ENCODE results near the gene GORASP2.

GRCh38 chr2:170895023-170895757 is 33.9 kb upstream of the GORASP2 start:
- TF ChIP-seq EP300 (IDR thresholded peaks at IDR 0.05; ENCODE audit: borderline replicate concordance in 1 of 2, low read depth in 2 of 2, low read length in 2 of 2) = no peak
- TF ChIP-seq EGR1 (IDR thresholded peaks at IDR 0.05; ENCODE audit: borderline replicate concordance, low read depth, low read length) = no peak
- TF ChIP-seq EZH2 (IDR thresholded peaks at IDR 0.05; ENCODE audit: low read depth, low read length, severe bottlenecking) = no peak
- TF ChIP-seq RAD21 (IDR thresholded peaks at IDR 0.05 in 1 of 2, conservative IDR thresholded peaks at IDR 0.05 in 1 of 2; ENCODE audit: low read depth in 2 of 2, low read length in 2 of 2) = no peak

Measured in H1 (cell line).